CD4-positive, CD25-positive, alpha-beta regulatory T cell (primary cell): ENCODE results near the gene MDM4. TPM values are rescaled to one million over a fixed set of nuclear protein-coding genes. Genes with fewer than 3 reads are reported as not detected.
A peak's percentile ranks its signal among the peaks of the same experiment; 100 is the strongest.
"Not testable (repeated sequence)": the region's sequence is repeated elsewhere in the genome, so short reads cannot be mapped to it uniquely, and the experiment has no call there.

Experiments
- ATAC-seq, 2 donors: fragments of 150-1000 bp; cut with Tn5 transposase; one replicate each; pipeline ENCODE4 v1.10.0; 2021; ENCODE audit warnings: low read depth in 2 of 2, moderate number of reproducible peaks in 2 of 2, moderate library complexity in 1 of 2
- DNase-seq, 3 donors: peaks; one replicate each; pipeline versions ENCODE4 v3.0.0 to v3.0.0-alpha.2; 2012 to 2022; ENCODE audit warnings: mixed read lengths in 1 of 3
- H3K27ac ChIP-seq: one replicate; pipeline ENCODE4 v1.7.0; 2013; ENCODE audit warnings: mild to moderate bottlenecking, low read length; ENCODE audit not compliant: insufficient read depth, poor library complexity, severe bottlenecking
- H3K27me3 ChIP-seq: one replicate; pipeline ENCODE4 v1.7.0; 2013; ENCODE audit warnings: low read length; ENCODE audit not compliant: control insufficient read depth, insufficient read depth
- H3K36me3 ChIP-seq: one replicate; pipeline ENCODE4 v1.7.0; 2013; ENCODE audit warnings: mild to moderate bottlenecking, low read length, moderate library complexity; ENCODE audit not compliant: control insufficient read depth, insufficient read depth
- H3K4me1 ChIP-seq: 2 replicates; pipeline ENCODE4 v1.7.0; 2013; ENCODE audit warnings: mild to moderate bottlenecking, low read length; ENCODE audit not compliant: insufficient read depth, control insufficient read depth, poor library complexity, severe bottlenecking
- H3K4me3 ChIP-seq: one replicate; pipeline ENCODE4 v1.7.0; 2013; ENCODE audit warnings: low read depth, mild to moderate bottlenecking, low read length, moderate library complexity
- H3K9me3 ChIP-seq, 2 experiments: 1 replicate in 1 of 2; 2 replicates in 1 of 2; pipeline ENCODE4 v1.7.0; 2013; ENCODE audit warnings: low read length in 2 of 2, mild to moderate bottlenecking in 1 of 2, moderate library complexity in 1 of 2; ENCODE audit not compliant: control insufficient read depth in 2 of 2
- H3K27ac Mint-ChIP-seq, 3 donors: one replicate each; pipeline ENCODE4 v1.8.0; 2020 to 2022; ENCODE audit warnings: mild to moderate bottlenecking in 3 of 3, mixed read lengths in 3 of 3, moderate library complexity in 2 of 3
- H3K27me3 Mint-ChIP-seq: one replicate; pipeline ENCODE4 v1.8.0; 2022; ENCODE audit warnings: mild to moderate bottlenecking, mixed read lengths
- H3K36me3 Mint-ChIP-seq: one replicate; pipeline ENCODE4 v1.8.0; 2020; ENCODE audit warnings: mixed read lengths
- H3K4me1 Mint-ChIP-seq, 4 donors: one replicate each; pipeline ENCODE4 v1.8.0; 2020 to 2022; ENCODE audit warnings: mixed read lengths in 4 of 4, mild to moderate bottlenecking in 1 of 4
- H3K4me3 Mint-ChIP-seq, 4 donors: one replicate each; pipeline ENCODE4 v1.8.0; 2020 to 2022; ENCODE audit warnings: mild to moderate bottlenecking in 4 of 4, mixed read lengths in 4 of 4, moderate library complexity in 3 of 4
- H3K9me3 Mint-ChIP-seq, 7 donors: one replicate each; pipeline ENCODE4 v1.8.0; 2020 to 2022; ENCODE audit warnings: mixed read lengths in 7 of 7, mild to moderate bottlenecking in 3 of 7, moderate library complexity in 2 of 7
- polyA plus RNA-seq, 4 donors: library from polyadenylated mRNA; unstranded; fragments of 300-500 nt; fragmentation: Illumina TruSeq; gene quantifications; one replicate each; pipeline ENCODE4 v1.2.3, GENCODE V29; 2021
- total RNA-seq: library from RNA; stranded (reverse); gene quantifications from one replicate; pipeline ENCODE4 v1.2.3, GENCODE V29; 2022

MDM4 gene
- total and polyA plus RNA-seq, 5 donors from 2014 or later, result 10.0 to 263 (median 11.7) TPM

DNA sequence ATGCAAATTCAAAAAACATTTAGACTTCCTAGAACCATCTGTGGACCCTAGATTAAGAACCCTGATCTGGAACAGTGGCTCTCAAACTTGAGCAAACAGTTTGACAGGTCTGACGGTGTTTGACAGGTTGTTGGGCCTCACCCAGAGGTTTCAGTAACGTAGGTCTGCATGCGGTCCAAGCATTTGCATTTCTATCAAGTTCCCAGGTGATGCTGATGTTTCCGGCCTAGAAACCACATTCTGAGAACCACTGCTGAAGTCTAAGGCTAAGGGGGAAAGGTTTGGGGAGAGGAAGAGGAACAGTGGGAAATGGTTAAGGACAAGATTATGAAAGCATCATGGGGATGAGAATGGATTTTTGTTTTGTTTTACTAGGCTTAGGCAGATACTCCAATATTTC is 48.6 kb downstream of the MDM4 start:
- H3K27me3 Mint-ChIP-seq, result no peaks in the 10 kb centered on the region
- DNase-seq, result peak in 2 of 3 donors; percentile 50 to 70
- H3K36me3 ChIP-seq, result peaks cover 13% of the 10 kb centered on the region

DNA sequence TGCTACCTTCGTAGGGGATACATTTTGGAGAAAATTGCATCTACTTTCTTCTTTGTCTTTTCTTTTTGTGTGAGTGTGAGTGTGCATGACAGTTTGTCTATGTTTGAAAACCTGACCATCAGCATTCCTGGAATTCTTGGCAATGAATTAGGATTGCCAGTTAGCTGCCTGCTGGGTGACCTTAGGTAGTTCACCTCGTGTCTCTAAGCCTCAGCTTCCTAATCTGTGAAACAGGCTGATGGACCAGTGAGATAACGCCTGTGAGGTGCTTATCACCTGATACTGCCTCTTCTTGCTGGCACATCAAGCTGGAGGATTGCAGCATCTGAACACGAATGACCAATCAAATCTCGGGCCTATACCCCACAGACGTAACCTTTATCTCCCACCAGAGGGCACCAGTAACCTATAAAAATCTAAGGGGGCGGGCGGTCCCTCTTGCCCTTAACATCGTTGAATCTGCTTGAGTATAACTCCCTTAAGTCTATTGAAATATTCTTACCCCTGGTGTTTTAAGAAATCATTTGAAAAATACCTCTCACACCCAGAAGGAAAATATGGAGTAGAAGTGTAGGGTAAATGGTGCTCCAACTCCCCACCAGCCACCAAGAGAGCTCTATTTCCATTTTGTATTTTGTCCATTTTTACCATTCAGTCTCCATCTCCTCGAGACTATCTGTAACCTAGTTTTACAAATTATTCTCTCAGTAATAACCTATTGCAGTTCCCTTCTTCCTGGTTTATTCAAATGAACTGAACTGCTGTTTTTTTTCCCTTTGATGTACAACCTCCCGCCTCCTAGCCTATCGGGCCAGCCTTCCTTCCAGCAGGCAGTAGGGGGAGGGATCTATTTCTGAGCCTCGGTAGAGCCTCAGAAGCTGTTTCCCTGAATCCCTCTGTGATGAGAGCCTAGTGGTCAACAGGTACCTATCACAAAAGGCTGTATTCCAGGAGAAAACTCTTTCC is 49.7 kb downstream of the MDM4 start:
- H3K27me3 ChIP-seq, result no peaks in the 10 kb centered on the region
- Mint-ChIP-seq H3K36me3 (peaks cover 39% of the 10 kb centered on the region), H3K9me3 (no peaks in the 10 kb centered on the region), H3K4me1 (peaks cover 28 to 40% (median 29%) of the 10 kb centered on the region in 4 donors), H3K27ac (peak overlapping the region in 2 of 3 donors; percentile 65 to 93), H3K4me3 (peak overlapping the region in 1 of 4 donors; percentile 2), H3K27me3 (no peaks in the 10 kb centered on the region)
- peak; percentile 83 to 90 for ATAC-seq
- peak; percentile 37 to 87 (median 70) for DNase-seq
- H3K36me3 ChIP-seq, result peaks cover 13% of the 10 kb centered on the region
- no peak overlapping the region for H3K4me3 ChIP-seq
- peaks cover 23% of the 10 kb centered on the region for H3K4me1 ChIP-seq
- H3K27ac ChIP-seq, result peak overlapping the region; percentile 56
- H3K9me3 ChIP-seq, result no peaks in the 10 kb centered on the region

More for the DNA sequence above, 48.6 kb downstream of the MDM4 start:
- H3K9me3 ChIP-seq, result no peaks in the 10 kb centered on the region
- no peak overlapping the region for H3K4me3 ChIP-seq
- peak overlapping the region; percentile 56 for H3K27ac ChIP-seq
- Mint-ChIP-seq H3K4me3 (peak overlapping the region in 1 of 4 donors; percentile 30), H3K27ac (peak overlapping the region; percentile 65 to 84 (median 71)), H3K36me3 (peaks cover 42% of the 10 kb centered on the region), H3K9me3 (no peaks in the 10 kb centered on the region), H3K4me1 (peaks cover 30 to 46% (median 33%) of the 10 kb centered on the region in 4 donors)
- peaks cover 23% of the 10 kb centered on the region for H3K4me1 ChIP-seq
- no peaks in the 10 kb centered on the region for H3K27me3 ChIP-seq
- peak in 1 of 2 donors; percentile 31 for ATAC-seq

GRCh38 chr1:204566583-204566955 is 50.4 kb downstream of the MDM4 start:
- no peak for DNase-seq
- Mint-ChIP-seq H3K27ac (peak overlapping the region in 2 of 3 donors; percentile 28 to 65), H3K27me3 (no peaks in the 10 kb centered on the region), H3K4me3 (no peak overlapping the region), H3K9me3 (no peaks in the 10 kb centered on the region), H3K36me3 (peaks cover 43% of the 10 kb centered on the region), H3K4me1 (peaks cover 25 to 38% (median 28%) of the 10 kb centered on the region in 4 donors)
- H3K4me1 ChIP-seq, result peaks cover 23% of the 10 kb centered on the region
- peaks cover 17% of the 10 kb centered on the region for H3K36me3 ChIP-seq
- ATAC-seq, result no peak
- H3K27me3 ChIP-seq, result no peaks in the 10 kb centered on the region
- H3K4me3 ChIP-seq, result no peak overlapping the region
- no peaks in the 10 kb centered on the region for H3K9me3 ChIP-seq
- no peak overlapping the region for H3K27ac ChIP-seq

- no peak for DNase-seq
- peaks cover 21 to 33% (median 25%) of the 10 kb centered on the region in 4 donors for H3K4me1 Mint-ChIP-seq
- Histone ChIP-seq H3K4me3 (no peak overlapping the region), H3K27me3 (no peaks in the 10 kb centered on the region), H3K4me1 (peaks cover 23% of the 10 kb centered on the region), H3K36me3 (peaks cover 22% of the 10 kb centered on the region), H3K27ac (no peak overlapping the region), H3K9me3 (no peaks in the 10 kb centered on the region)
- peaks cover 39% of the 10 kb centered on the region for H3K36me3 Mint-ChIP-seq
- no peak for ATAC-seq
- H3K27me3 Mint-ChIP-seq, result no peaks in the 10 kb centered on the region
- no peak overlapping the region for H3K4me3 Mint-ChIP-seq
- no peak overlapping the region for H3K27ac Mint-ChIP-seq
- H3K9me3 Mint-ChIP-seq, result no peaks in the 10 kb centered on the region
Observed at GRCh38 chr1:204567071-204567470, 50.9 kb downstream of the MDM4 start.

DNA sequence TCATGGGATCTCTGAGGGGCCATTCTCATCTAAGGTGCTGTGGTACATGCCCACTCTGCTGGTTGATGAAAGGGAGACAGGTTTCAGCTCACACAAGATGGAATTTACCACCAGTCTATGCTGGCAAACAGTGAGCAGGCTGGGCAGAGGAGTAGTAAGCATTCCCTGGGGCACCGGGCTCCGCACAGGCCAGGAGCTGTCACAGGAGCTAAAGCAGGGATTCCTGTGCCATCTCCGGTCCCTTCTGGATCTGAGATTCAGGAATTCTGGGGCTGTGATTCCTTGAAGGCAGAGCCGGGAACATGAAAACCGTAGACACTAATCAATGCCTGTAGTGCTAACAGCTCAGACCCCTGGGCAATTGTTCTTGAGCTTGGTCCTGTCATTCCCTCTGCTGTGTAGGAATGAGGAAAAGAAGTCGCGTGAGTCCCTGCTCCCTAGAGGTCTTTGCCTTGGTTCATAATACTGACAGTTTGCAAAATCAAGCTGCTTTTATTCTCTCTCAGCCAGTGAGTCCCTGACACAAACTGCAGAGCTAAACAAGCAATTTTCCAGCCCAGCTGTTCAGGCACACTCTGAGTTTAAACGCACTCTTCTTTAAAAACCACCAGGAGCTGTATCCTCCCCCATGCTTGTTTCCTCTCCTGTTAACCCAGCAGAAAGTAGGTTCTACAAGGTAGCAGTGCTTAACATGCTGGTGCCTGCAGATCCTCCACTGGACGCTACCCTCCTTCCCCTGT is 52.5 kb downstream of the MDM4 start:
- H3K4me3 Mint-ChIP-seq, result no peak overlapping the region
- H3K27ac Mint-ChIP-seq, result peak overlapping the region in 1 of 3 donors; percentile 32
- peaks cover 44% of the 10 kb centered on the region for H3K36me3 Mint-ChIP-seq
- no peaks in the 10 kb centered on the region for H3K27me3 Mint-ChIP-seq
- peaks cover 19% of the 10 kb centered on the region for H3K4me1 ChIP-seq
- ATAC-seq (no peak), DNase-seq (no peak)
- H3K9me3 Mint-ChIP-seq, result no peaks in the 10 kb centered on the region
- H3K36me3 ChIP-seq, result peaks cover 29% of the 10 kb centered on the region
- H3K4me3 ChIP-seq, result no peak overlapping the region
- no peaks in the 10 kb centered on the region for H3K27me3 ChIP-seq
- no peak overlapping the region for H3K27ac ChIP-seq
- H3K9me3 ChIP-seq, result no peaks in the 10 kb centered on the region
- peaks cover 13 to 24% (median 17%) of the 10 kb centered on the region in 4 donors for H3K4me1 Mint-ChIP-seq

- H3K9me3 ChIP-seq, result no peaks in the 10 kb centered on the region
- no peak overlapping the region for H3K4me3 ChIP-seq
- Mint-ChIP-seq H3K4me1 (peaks cover 7 to 16% (median 12%) of the 10 kb centered on the region in 4 donors), H3K27ac (peak overlapping the region in 2 of 3 donors; percentile 32 to 35), H3K4me3 (no peak overlapping the region), H3K9me3 (no peaks in the 10 kb centered on the region), H3K27me3 (no peaks in the 10 kb centered on the region), H3K36me3 (peaks cover 44% of the 10 kb centered on the region)
- ATAC-seq (no peak), DNase-seq (no peak)
- no peak overlapping the region for H3K27ac ChIP-seq
- no peaks in the 10 kb centered on the region for H3K27me3 ChIP-seq
- peaks cover 11% of the 10 kb centered on the region for H3K4me1 ChIP-seq
- H3K36me3 ChIP-seq, result peaks cover 32% of the 10 kb centered on the region
Observed at GRCh38 chr1:204569478-204569877, 53.3 kb downstream of the MDM4 start.

GRCh38 chr1:204570021-204570420 is 53.8 kb downstream of the MDM4 start:
- H3K27ac Mint-ChIP-seq, result peak overlapping the region in 1 of 3 donors; percentile 30
- not testable (repeated sequence) for H3K27me3 Mint-ChIP-seq, H3K4me1 ChIP-seq, H3K9me3 ChIP-seq, H3K27me3 ChIP-seq, H3K9me3 Mint-ChIP-seq, ATAC-seq, H3K4me3 Mint-ChIP-seq, H3K4me3 ChIP-seq, DNase-seq, H3K27ac ChIP-seq
- peaks cover 3 to 11% (median 8%) of the 10 kb centered on the region in 4 donors for H3K4me1 Mint-ChIP-seq
- peaks cover 32% of the 10 kb centered on the region for H3K36me3 ChIP-seq
- H3K36me3 Mint-ChIP-seq, result peaks cover 46% of the 10 kb centered on the region
